ENCODE data around the gene UTP11.
A peak's percentile ranks its signal among the peaks of the same experiment; 100 is the strongest.

The UTP11 gene

GRCh38 chr1:37998089-37998808 lies 14.3 kb upstream of the UTP11 start:
- in situ Hi-C loops (cut with HindIII; ENCODE audit: low sequenced_read_pairs), result no loop called here
- no peak overlapping the region for H3K4me3 ChIP-seq (ENCODE audit: low read depth, low read length)
- no peak for DNase-seq (ENCODE audit: low read depth, low spot score)
- no peak for TF ChIP-seq CTCF (IDR thresholded peaks at IDR 0.05; ENCODE audit: low read depth, low read length)

GRCh38 chr1:37998913-37999429 lies 13.6 kb upstream of the UTP11 start:
- in situ Hi-C loops (cut with HindIII; ENCODE audit: low sequenced_read_pairs), result no loop called here
- TF ChIP-seq CTCF (IDR thresholded peaks at IDR 0.05; ENCODE audit: low read depth, low read length), result no peak

GRCh38 chr1:37999430-38000232 lies 12.9 kb upstream of the UTP11 start:
- no peak overlapping the region for H3K4me3 ChIP-seq (ENCODE audit: low read depth, low read length)
- no peak for TF ChIP-seq CTCF (IDR thresholded peaks at IDR 0.05; ENCODE audit: low read depth, low read length)
- peak; percentile 71 for DNase-seq (ENCODE audit: low read depth, low spot score)
- in situ Hi-C loops (cut with HindIII; ENCODE audit: low sequenced_read_pairs), result no loop called here

More at GRCh38 chr1:37998913-37999429, 13.6 kb upstream of the UTP11 start:
- DNase-seq (ENCODE audit: low read depth, low spot score), result no peak
- no peak overlapping the region for H3K4me3 ChIP-seq (ENCODE audit: low read depth, low read length)

- TF ChIP-seq CTCF (IDR thresholded peaks at IDR 0.05; ENCODE audit: low read depth, low read length), result no peak
- peak overlapping the region; percentile 10 for H3K4me3 ChIP-seq (ENCODE audit: low read depth, low read length)
- in situ Hi-C loops (cut with HindIII; ENCODE audit: low sequenced_read_pairs), result no loop called here
- DNase-seq (ENCODE audit: low read depth, low spot score), result no peak
Measured at GRCh38 chr1:38000233-38000528, 12.4 kb upstream of the UTP11 start.

- in situ Hi-C loops (cut with HindIII; ENCODE audit: low sequenced_read_pairs), result no loop called here
- TF ChIP-seq CTCF (IDR thresholded peaks at IDR 0.05; ENCODE audit: low read depth, low read length), result no peak
- peak; percentile 92 for DNase-seq (ENCODE audit: low read depth, low spot score)
- no peak overlapping the region for H3K4me3 ChIP-seq (ENCODE audit: low read depth, low read length)
Measured at GRCh38 chr1:38000529-38001455, 11.7 kb upstream of the UTP11 start.
